Stimulated activated CD4-positive, alpha-beta T cell treated with anti-CD3 and anti-CD28 coated beads, Interleukin-4, amount 100 ng/mL, for 1 hour (primary cell): Measurements from ENCODE around the gene UBASH3A.

Experiments
- DNase-seq: peaks from one replicate; pipeline ENCODE4 v3.0.0-alpha.2; 2020

Gene UBASH3A

DNA sequence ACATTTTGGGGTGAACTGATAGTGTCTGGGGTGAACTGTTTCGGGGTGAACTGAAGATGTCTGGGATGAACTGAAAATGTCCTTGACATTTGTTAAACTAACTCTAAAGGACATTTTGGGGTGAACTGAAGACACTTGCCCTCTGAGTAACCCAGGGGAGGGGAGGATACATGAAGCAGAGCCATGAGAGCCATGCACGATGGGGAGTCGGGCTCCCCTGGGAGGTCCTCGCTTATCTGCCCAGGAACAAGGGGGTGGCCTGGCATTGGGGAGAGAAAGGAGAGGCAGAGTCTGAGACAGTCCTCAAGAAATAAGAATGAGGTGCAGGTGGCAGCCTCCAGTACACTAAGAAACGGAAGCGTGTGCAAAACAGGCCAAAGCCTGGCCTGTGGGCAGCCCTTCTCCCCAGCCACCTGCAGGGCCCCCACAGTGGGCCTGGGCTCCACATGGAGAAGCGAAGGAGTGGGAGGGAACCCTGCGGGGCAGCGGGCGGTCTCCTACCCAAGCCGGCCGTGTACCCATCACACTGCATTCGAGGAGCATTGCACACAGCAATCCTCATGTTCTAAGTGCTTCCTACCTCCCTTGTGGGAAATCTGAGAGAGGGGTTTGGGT is 68.1 kb downstream of the UBASH3A start:
- DNase-seq, result no peak

- no peak for DNase-seq
Measured at GRCh38 chr21:42472521-42472920, 68.8 kb downstream of the UBASH3A start.

- DNase-seq, result no peak
Measured at GRCh38 chr21:42473498-42474042, 69.9 kb downstream of the UBASH3A start.

DNA sequence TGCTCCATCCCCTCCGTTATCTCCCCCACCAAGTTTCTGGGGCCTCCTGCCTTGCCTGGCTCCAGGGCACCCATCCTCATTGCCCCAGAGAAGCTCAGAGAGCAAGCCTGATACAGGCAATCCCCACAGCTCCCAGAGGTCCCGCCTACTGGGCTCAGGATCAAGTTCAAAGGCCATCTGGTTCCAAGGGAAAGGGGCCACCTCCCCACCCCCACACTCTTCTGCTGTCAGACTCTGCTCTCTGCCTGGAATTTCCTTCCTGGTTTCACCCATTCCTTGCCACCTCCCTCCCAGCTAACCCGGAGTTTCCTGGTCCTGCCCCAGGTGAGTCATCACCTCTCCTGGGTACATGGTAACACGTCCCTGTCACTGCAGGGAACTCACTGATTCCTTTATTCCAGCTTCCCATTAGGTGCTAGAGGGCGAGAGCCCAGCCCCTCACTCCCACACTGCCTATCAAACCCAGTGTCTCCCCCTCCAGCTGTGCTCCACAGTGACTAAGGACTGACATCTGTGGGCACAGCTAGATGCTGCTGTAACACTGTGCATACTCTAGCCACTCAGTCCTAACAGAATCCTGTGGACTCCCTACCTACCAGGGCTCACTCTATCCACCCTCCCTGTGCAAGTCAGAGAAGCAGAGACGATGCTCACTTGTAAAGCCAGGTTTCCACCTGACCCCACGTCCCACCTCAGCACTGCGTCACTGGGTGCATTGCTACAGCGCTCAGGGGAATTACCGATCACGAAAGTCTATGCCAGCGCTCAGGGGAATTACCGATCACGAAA is 70.5 kb downstream of the UBASH3A start:
- DNase-seq, result no peak

GRCh38 chr21:42475036-42475435 is 71.3 kb downstream of the UBASH3A start:
- DNase-seq, result no peak

- no peak for DNase-seq
Measured at GRCh38 chr21:42475526-42476387, 72.1 kb downstream of the UBASH3A start.

- no peak for DNase-seq
Measured at GRCh38 chr21:42476388-42477331, 73.0 kb downstream of the UBASH3A start.

GRCh38 chr21:42478504-42478903 is 74.8 kb downstream of the UBASH3A start:
- no peak for DNase-seq

- DNase-seq, result no peak
Measured at GRCh38 chr21:42479582-42479981, 75.9 kb downstream of the UBASH3A start.

DNA sequence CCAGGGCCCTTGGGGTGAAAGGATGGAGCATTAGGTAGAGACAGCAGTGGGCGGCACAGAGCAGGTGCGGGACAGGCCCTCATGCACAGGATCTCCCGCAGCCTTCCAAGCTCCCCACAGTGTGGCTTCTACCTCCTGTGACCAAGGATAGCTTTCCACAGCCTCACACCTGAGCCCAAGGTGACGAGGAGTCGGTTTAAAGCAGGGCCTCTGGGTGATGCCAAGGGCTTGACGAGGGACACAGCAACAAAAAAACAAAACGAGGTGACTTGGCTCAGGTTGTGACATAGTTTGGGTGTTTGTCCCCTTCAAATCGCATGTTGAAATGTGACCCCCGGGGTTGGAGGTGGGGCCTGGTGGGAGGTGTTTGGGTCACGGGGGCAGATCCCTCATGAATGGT is 77.0 kb downstream of the UBASH3A start:
- no peak for DNase-seq

- DNase-seq, result no peak
Measured at GRCh38 chr21:42481169-42481568, 77.5 kb downstream of the UBASH3A start.

DNA sequence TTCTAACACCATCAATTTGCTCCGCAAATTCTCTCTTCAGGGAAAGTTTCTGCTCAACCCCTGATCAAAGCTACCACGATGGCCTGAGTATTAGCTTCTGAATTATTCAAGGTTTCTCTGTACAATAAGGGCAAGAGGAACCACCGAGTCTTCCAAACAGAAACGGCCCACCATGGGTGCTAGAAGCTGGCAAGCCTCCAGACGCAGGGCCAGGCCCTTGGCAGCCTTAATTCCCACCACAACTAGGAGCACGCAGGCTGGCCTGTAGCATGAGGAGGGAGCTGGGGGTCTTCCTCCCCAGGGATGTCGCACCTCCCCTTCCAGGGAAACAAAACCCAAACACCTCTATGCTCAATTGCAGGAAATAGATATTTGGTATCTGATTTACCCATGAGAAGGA is 81.3 kb downstream of the UBASH3A start:
- DNase-seq, result no peak

DNA sequence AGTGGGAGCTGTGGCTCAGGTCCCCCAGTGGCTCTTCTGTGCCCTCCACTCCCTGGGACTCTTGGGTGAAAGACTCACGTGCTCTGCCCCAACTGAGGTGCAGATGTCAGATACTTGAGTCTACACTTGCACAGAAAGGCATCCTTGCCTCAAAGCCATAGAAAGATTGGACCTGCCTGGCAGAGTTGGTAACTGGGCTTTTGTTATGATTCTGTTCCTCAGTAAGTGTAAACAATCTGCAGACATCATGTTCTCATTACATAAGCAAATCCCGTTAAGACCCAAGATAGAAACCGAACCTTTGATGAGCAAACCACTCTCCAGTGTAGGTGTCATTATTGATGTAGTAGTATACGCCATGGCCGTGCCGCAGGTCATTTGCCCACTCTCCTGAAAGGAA is 82.4 kb downstream of the UBASH3A start:
- DNase-seq, result no peak

GRCh38 chr21:42486531-42486930 is 82.8 kb downstream of the UBASH3A start:
- DNase-seq, result no peak

DNA sequence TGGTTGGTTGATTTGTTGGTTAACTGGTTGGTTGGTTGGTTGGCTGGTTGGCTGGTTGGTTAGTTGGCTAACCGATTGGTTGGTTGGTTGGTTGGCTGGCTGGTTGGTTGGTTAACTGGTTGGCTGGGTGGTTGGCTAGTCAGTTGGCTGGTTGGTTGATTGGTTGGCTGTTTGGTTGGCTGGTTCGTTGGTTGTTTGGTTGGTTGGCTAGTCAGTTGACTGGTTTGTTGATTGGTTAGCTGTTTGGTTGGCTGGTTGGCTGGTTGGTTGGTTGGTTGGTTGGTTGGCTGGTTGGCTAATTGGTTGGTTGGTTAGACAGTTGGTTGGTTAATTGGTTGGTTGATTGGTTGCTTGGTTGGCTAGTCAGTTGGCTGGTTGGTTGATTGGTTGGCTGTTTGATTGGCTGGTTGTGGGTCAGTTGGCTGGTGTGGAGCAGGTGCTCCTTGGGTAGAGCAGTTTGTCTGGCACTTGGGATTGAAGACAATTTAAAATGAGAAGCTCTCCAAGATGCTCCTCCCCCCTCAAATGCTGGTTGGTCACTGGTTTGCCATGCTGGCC is 85.4 kb downstream of the UBASH3A start:
- no peak for DNase-seq

GRCh38 chr21:42489991-42490390 is 86.3 kb downstream of the UBASH3A start:
- no peak for DNase-seq

GRCh38 chr21:42490720-42491119 is 87.0 kb downstream of the UBASH3A start:
- DNase-seq, result no peak

DNA sequence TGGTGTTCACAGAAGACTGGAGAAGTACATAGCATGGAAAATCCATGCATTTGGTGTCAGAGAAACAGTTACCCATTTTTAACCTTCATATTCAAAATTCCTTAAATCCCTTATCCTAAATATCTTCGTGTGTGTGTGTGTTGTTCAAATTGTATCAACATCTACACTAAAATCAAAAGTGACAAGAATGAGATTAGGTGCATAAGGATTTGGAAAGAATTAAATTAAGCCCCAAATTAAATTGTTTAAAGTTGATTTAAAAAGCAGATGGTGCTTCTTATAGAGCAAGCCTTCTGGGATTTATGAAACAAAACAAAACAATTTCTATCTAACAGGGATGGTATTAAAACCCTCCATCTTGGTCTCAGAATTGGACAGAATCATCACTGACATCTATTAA is 87.6 kb downstream of the UBASH3A start:
- DNase-seq, result no peak

DNA sequence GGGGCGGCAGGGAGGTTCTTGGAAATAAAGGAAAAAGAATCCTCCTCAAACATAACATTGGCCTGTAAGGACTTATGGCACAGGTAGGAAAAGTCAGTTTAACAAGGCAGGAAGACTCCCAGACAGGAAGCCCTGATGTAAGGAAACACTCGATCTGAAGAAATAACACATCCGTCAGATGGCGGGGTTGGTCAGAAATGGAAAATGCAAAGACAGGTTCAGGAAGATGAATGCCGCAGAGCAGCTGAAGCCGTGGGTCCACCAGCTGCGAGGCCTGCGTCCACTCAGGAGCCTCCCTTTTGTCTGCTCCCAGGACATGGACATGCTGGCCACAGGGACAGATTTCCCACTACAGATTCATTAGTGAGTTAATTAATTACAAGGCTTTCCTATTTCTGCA is 88.5 kb downstream of the UBASH3A start:
- DNase-seq, result no peak

- DNase-seq, result no peak
Measured at GRCh38 chr21:42493109-42494060, 89.7 kb downstream of the UBASH3A start.

DNA sequence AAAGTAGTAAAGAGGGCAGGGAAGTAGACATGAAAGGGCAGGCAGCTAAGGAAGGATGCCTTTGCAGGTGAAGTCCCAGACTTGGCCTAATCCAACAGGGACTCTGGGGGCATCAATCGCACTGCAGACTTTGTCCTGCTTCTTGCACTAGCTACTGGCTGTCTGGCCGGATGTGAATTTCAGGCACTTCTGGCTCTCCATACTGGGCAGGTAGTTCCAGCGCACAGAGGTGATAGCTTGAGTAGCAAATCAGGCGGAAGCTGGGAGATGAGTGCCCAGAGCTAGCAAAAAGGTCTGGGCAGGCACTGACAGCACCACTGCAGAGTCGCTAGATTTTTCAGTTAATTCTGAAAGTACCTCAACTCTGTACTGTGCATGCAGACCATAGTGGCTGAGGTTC is 91.3 kb downstream of the UBASH3A start:
- no peak for DNase-seq
